Astrocyte (in vitro differentiated cells and primary cell): ENCODE measurements around the gene GALNT3.

Source experiments
- CTCF ChIP-seq: IDR thresholded peaks from 2 replicates; pipeline ENCODE4 v1.5.1; 2011; ENCODE audit warnings: low read depth, mild to moderate bottlenecking, inconsistent platforms, low read length, moderate library complexity; ENCODE audit not compliant: insufficient read depth
- EZH2 ChIP-seq: IDR thresholded peaks from 2 replicates; pipeline ENCODE4 v1.6.1; 2012; ENCODE audit warnings: mild to moderate bottlenecking, low read length, inconsistent platforms; ENCODE audit not compliant: insufficient read depth

- no peak for TF ChIP-seq CTCF
- no peak for TF ChIP-seq EZH2
Observed at GRCh38 chr2:165776013-165776412, 18.0 kb downstream of the GALNT3 start.
